ENCODE data around the gene TET2.

- TF ChIP-seq POLR2A (IDR thresholded peaks at IDR 0.05), result no peak
- no peak for TF ChIP-seq CTCF (IDR thresholded peaks at IDR 0.05)
Measured at GRCh38 chr4:105108971-105109370, 37.7 kb upstream of the TET2 start.

Data from right lobe of liver (tissue), 4 donors.